H1 (cell line): ENCODE measurements around the gene SRSF7. TPM values are rescaled to one million over a fixed set of nuclear protein-coding genes. Genes with fewer than 3 reads are reported as not detected.

ENCODE experiments used
- CHD7 ChIP-seq: fragments of 300-600 bp; sonication (generic); IDR thresholded peaks from 2 replicates; pipeline ENCODE4 v1.7.1; 2012; ENCODE audit warnings: low read length, moderate library complexity, mild to moderate bottlenecking, inconsistent platforms; ENCODE audit not compliant: insufficient replicate concordance
- SP2 ChIP-seq: IDR thresholded peaks from 2 replicates; pipeline ENCODE4 v1.6.1; 2012; ENCODE audit warnings: mild to moderate bottlenecking, low read length, inconsistent platforms
- ZNF274 ChIP-seq: IDR thresholded peaks from 2 replicates; pipeline ENCODE4 v1.7.0; 2012; ENCODE audit warnings: low read length, borderline replicate concordance; ENCODE audit errors: extremely low read depth
- polyA plus RNA-seq, 7 experiments: library from polyadenylated mRNA; depleted of rRNA in 3 of 7; stranded (reverse) in 5 of 7; unstranded in 2 of 7; fragments of >200 nt in 5 of 7; fragments of 200-250 nt in 2 of 7; gene quantifications; 1 replicate in 5 of 7; 2 replicates in 1 of 7; 4 replicates in 1 of 7; pipeline versions ENCODE4 v1.2.1 to v1.2.3, GENCODE V29; 2011 to 2013; ENCODE audit warnings: missing spikeins in 2 of 7, mixed read lengths in 2 of 7
- total RNA-seq: library from RNA; stranded (reverse); fragmentation: NEBNext Ultra II Directional; extraction: Animal tissue kit (Norgen Biotek cat#: 25700); gene quantifications from 2 replicates; pipeline ENCODE4 v1.2.1, GENCODE V29; 2021

The SRSF7 gene
- total and polyA plus RNA-seq, 2 of the 8 experiments (the other 6 are each of a cell fraction or from before 2014, with no cell fraction given), result 370 to 415 TPM

DNA sequence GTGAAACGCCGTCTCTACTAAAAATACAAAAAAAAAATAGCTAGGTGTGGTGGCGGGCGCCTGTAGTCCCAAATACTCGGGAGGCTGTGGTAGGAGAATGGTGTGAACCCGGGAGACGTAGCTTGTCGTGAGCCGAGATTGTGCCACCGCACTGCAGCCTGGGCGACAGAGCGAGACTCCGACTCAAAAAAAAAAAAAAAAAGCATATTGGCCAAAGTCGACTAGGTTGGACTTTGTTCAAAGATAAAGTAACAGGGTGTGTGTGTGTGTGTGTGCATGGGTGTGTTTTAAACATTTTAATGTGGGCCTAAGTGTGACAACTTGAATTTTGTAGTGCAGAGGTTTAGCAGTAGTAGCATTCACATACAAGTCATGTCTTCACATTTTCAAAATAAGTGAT lies 38.5 kb upstream of the SRSF7 start (continued):
- TF ChIP-seq SP2, result no peak
- no peak for TF ChIP-seq CHD7
- TF ChIP-seq ZNF274, result no peak
